Endothelial cell of umbilical vein (primary cell): ENCODE results near the gene ZC3HAV1.

Experiments
- EZH2 ChIP-seq: IDR thresholded peaks from 2 replicates; pipeline ENCODE4 v1.6.1; 2012; ENCODE audit warnings: borderline replicate concordance, low read depth, mild to moderate bottlenecking, moderate library complexity, low read length, inconsistent platforms; ENCODE audit not compliant: severe bottlenecking
- FOS ChIP-seq: IDR thresholded peaks from 2 replicates; pipeline ENCODE4 v1.6.1; 2011; ENCODE audit warnings: mild to moderate bottlenecking, low read length, moderate library complexity, borderline replicate concordance; ENCODE audit not compliant: insufficient read depth
- MYC ChIP-seq: IDR thresholded peaks from one replicate; pipeline ENCODE4 v1.6.1; 2011; ENCODE audit warnings: mild to moderate bottlenecking, low read depth, low read length
- POLR2A ChIP-seq: IDR thresholded peaks from 2 replicates; pipeline ENCODE4 v1.6.1; 2012; ENCODE audit warnings: low read depth, mild to moderate bottlenecking, control low read depth, low read length
- TF ChIP-seq, protein P1 (sequence below), 2 donors: IDR thresholded peaks; 1 replicate in 1 of 2; 2 replicates in 1 of 2; pipeline ENCODE4 v1.5.1; 2011; ENCODE audit warnings: low read length in 2 of 2, mild to moderate bottlenecking in 2 of 2, moderate library complexity in 2 of 2, control low read depth in 1 of 2, inconsistent platforms in 1 of 2, low read depth in 1 of 2; ENCODE audit not compliant: insufficient read depth in 1 of 2; ENCODE audit errors: extremely low read depth in 1 of 2

DNA sequence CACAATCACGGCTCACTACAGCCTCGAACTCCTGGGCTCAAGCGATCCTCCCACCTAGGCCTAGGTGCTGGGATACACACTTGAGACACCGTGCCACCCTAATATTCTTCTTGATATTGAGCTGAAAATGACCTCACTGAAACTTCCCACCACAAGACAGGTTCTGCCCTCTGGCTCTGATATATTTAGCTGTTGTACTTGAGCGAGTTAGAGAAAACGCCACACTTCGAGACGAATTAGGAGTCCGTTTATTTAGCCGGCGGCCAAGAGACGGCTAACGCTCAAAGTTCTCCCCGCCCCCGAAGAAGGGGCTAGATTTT is 17.9 kb downstream of the ZC3HAV1 start:
- TF ChIP-seq, protein P1, sequence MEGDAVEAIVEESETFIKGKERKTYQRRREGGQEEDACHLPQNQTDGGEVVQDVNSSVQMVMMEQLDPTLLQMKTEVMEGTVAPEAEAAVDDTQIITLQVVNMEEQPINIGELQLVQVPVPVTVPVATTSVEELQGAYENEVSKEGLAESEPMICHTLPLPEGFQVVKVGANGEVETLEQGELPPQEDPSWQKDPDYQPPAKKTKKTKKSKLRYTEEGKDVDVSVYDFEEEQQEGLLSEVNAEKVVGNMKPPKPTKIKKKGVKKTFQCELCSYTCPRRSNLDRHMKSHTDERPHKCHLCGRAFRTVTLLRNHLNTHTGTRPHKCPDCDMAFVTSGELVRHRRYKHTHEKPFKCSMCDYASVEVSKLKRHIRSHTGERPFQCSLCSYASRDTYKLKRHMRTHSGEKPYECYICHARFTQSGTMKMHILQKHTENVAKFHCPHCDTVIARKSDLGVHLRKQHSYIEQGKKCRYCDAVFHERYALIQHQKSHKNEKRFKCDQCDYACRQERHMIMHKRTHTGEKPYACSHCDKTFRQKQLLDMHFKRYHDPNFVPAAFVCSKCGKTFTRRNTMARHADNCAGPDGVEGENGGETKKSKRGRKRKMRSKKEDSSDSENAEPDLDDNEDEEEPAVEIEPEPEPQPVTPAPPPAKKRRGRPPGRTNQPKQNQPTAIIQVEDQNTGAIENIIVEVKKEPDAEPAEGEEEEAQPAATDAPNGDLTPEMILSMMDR (IDR thresholded peaks at IDR 0.05; ENCODE audit: extremely low read depth in 1 of 2, insufficient read depth in 1 of 2, low read depth in 1 of 2, low read length in 2 of 2): no peak
- TF ChIP-seq EZH2 (no peak), POLR2A (no peak), MYC (no peak), FOS (no peak)
